B cell (primary cell): ENCODE measurements around the gene BEND7. TPM values are rescaled to one million over a fixed set of nuclear protein-coding genes. Genes with fewer than 3 reads are reported as not detected.

Source experiments
- ATAC-seq: fragments of 200-7000 bp; cut with Tn5 transposase; one replicate; pipeline ENCODE4 v1.10.0; 2021; ENCODE audit warnings: low read depth, mild to moderate bottlenecking, moderate number of reproducible peaks, moderate library complexity
- CTCF ChIA-PET: fragments of 350-600 bp; sonication (Branson Sonifier 250); formaldehyde crosslinking; loops from one replicate; lab custom pipeline; 2021; ENCODE audit warnings: antibody characterized with exemption, inconsistent platforms; lab: Charles Lee
- POLR2A ChIA-PET: fragments of 350-600 bp; sonication (Branson Sonifier 250); formaldehyde crosslinking; loops from one replicate; lab custom pipeline; 2021; ENCODE audit warnings: antibody characterized with exemption; lab: Charles Lee
- DNase-seq: peaks from one replicate; pipeline ENCODE4 v3.0.0; 2013
- H2AFZ ChIP-seq: 2 replicates; pipeline ENCODE4 v1.6.1; 2012; ENCODE audit warnings: mild to moderate bottlenecking, low read depth, low read length; ENCODE audit not compliant: insufficient read depth, poor library complexity, severe bottlenecking
- H3K27ac ChIP-seq, 2 donors: 1 replicate in 1 of 2; 2 replicates in 1 of 2; pipeline ENCODE4 v1.5.1; 2012 to 2013; ENCODE audit warnings: low read length in 2 of 2, mild to moderate bottlenecking in 2 of 2, moderate library complexity in 1 of 2
- H3K27me3 ChIP-seq, 4 experiments: fragments of 200-600 bp in 1 of 4; sonication (generic) in 1 of 4; replicated peaks in 1 of 4; 1 replicate in 2 of 4; 2 replicates in 2 of 4; pipeline versions ENCODE4 v1.6.1 to v1.7.0; 2013 to 2016; ENCODE audit warnings: low read length in 3 of 4, mild to moderate bottlenecking in 2 of 4, mixed read lengths in 1 of 4, moderate library complexity in 1 of 4; ENCODE audit not compliant: insufficient read depth in 4 of 4, control insufficient read depth in 3 of 4; ENCODE audit errors: control extremely low read depth in 1 of 4
- H3K36me3 ChIP-seq, 2 experiments: replicated peaks in 1 of 2; 1 replicate in 1 of 2; 2 replicates in 1 of 2; pipeline versions ENCODE4 v1.6.1 to v1.7.1; 2013; ENCODE audit warnings: low read length in 1 of 2; ENCODE audit not compliant: insufficient read depth in 2 of 2, control insufficient read depth in 1 of 2; ENCODE audit errors: control extremely low read depth in 1 of 2, extremely low read depth in 1 of 2
- H3K4me1 ChIP-seq, 2 donors: fragments of 200-600 bp in 1 of 2; sonication (generic) in 1 of 2; 1 replicate in 1 of 2; 2 replicates in 1 of 2; pipeline versions ENCODE4 v1.5.1 to v1.6.1; 2013 to 2017; ENCODE audit warnings: low read length in 2 of 2; ENCODE audit not compliant: control insufficient read depth in 2 of 2, insufficient read depth in 2 of 2
- H3K4me2 ChIP-seq: replicated peaks from 2 replicates; pipeline ENCODE3; 2012; ENCODE audit warnings: mild to moderate bottlenecking, low read depth, low read length; ENCODE audit not compliant: poor library complexity, severe bottlenecking
- H3K4me3 ChIP-seq, 5 experiments: fragments of 200-600 bp in 1 of 5; sonication (generic) in 1 of 5; 1 replicate in 3 of 5; 2 replicates in 2 of 5; pipeline versions ENCODE4 v1.5.1 to v1.7.0; 2011 to 2016; ENCODE audit warnings: low read length in 4 of 5, mild to moderate bottlenecking in 4 of 5, low read depth in 2 of 5, control low read depth in 1 of 5, moderate library complexity in 1 of 5; ENCODE audit not compliant: insufficient read depth in 1 of 5; ENCODE audit errors: control extremely low read depth in 1 of 5, extremely low read depth in 1 of 5
- H3K79me2 ChIP-seq: fragments of 200-600 bp; sonication (generic); one replicate; pipeline ENCODE4 v1.6.0; 2016; ENCODE audit warnings: low read length; ENCODE audit not compliant: control insufficient read depth, insufficient read depth
- H3K9ac ChIP-seq: fragments of 200-600 bp; sonication (generic); 2 replicates; pipeline ENCODE4 v1.6.1; 2017; ENCODE audit warnings: mild to moderate bottlenecking, low read length, moderate library complexity
- H3K9me3 ChIP-seq, 3 donors: one replicate each; pipeline versions ENCODE4 v1.6.1 to v1.7.1; 2013; ENCODE audit warnings: low read length in 2 of 3; ENCODE audit not compliant: control insufficient read depth in 2 of 3, insufficient read depth in 1 of 3; ENCODE audit errors: control extremely low read depth in 1 of 3
- H4K20me1 ChIP-seq: 2 replicates; pipeline ENCODE4 v1.6.0; 2012; ENCODE audit warnings: mild to moderate bottlenecking, low read length; ENCODE audit not compliant: insufficient read depth, control insufficient read depth, poor library complexity, severe bottlenecking
- H3K27ac Mint-ChIP-seq: one replicate; pipeline ENCODE4 v1.8.0; 2021; ENCODE audit warnings: mixed read lengths
- H3K27me3 Mint-ChIP-seq: one replicate; pipeline ENCODE4 v1.8.0; 2021; ENCODE audit warnings: mixed read lengths
- H3K4me1 Mint-ChIP-seq: one replicate; pipeline ENCODE4 v1.8.0; 2021; ENCODE audit warnings: mixed read lengths
- H3K4me3 Mint-ChIP-seq: one replicate; pipeline ENCODE4 v1.8.0; 2021; ENCODE audit warnings: mixed read lengths
- H3K9me3 Mint-ChIP-seq: one replicate; pipeline ENCODE4 v1.8.0; 2022; ENCODE audit warnings: mixed read lengths; ENCODE audit not compliant: insufficient read depth
- EZH2 ChIP-seq: IDR thresholded peaks from 2 replicates; pipeline ENCODE4 v1.6.1; 2012; ENCODE audit warnings: borderline replicate concordance, low read depth, mild to moderate bottlenecking, moderate library complexity, low read length; ENCODE audit not compliant: insufficient read depth, poor library complexity, severe bottlenecking
- WGBS: methylation state at CpG from one replicate; pipeline ENCODE4 v1.1.5; 2013; ENCODE audit warnings: missing lambda C conversion rate; ENCODE audit not compliant: insufficient coverage; 5-methylcytosine and 5-hydroxymethylcytosine counted together
- intact Hi-C: fragments of 100-400 bp; cut with micrococcal nuclease; formaldehyde crosslinking; loops from one replicate; pipeline ENCODE4 v1.10.0; 2022
- polyA plus RNA-seq: library from polyadenylated mRNA; depleted of rRNA; stranded (reverse); fragments of >200 nt; gene quantifications from 2 replicates; pipeline ENCODE4 v1.2.3, GENCODE V29; 2012
- total RNA-seq, 2 donors: library from RNA; stranded (reverse); fragments of 120-200 nt in 1 of 2; gene quantifications; 1 replicate in 1 of 2; 2 replicates in 1 of 2; pipeline versions ENCODE4 v1.2.3 to v1.2.4, GENCODE V29; 2013 to 2022
- TF ChIP-seq, protein P1 (sequence below): fragments of 200-600 bp; IDR thresholded peaks from one replicate; pipeline ENCODE4 v1.8.0; 2022; ENCODE audit warnings: antibody characterized with exemption, mild to moderate bottlenecking

Gene BEND7
- total and polyA plus RNA-seq, 2 donors (not counting 1 experiment from before 2014, with no cell fraction given), result 0.10 TPM; not detected in 1

DNA sequence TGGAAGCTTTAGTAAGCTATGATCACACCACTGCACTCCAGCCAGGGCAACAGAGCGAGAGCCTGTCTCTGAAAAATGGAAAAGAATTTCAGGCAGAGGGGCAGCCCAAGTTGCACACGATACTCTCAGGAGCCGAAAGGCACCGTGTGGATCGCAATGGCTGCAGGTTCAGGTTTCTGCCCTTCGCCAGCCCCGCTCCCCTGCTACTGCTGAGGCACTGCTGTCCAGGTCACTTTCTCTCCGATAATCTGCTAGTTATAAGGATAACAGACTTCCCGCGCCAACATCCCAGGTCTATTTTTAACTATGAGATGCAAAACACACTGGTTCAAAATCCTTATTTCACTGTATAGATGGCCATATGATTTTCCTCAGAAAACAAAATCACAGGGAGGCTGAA lies 11.1 kb downstream of the BEND7 start:
- no peak for TF ChIP-seq EZH2
- TF ChIP-seq, protein P1, sequence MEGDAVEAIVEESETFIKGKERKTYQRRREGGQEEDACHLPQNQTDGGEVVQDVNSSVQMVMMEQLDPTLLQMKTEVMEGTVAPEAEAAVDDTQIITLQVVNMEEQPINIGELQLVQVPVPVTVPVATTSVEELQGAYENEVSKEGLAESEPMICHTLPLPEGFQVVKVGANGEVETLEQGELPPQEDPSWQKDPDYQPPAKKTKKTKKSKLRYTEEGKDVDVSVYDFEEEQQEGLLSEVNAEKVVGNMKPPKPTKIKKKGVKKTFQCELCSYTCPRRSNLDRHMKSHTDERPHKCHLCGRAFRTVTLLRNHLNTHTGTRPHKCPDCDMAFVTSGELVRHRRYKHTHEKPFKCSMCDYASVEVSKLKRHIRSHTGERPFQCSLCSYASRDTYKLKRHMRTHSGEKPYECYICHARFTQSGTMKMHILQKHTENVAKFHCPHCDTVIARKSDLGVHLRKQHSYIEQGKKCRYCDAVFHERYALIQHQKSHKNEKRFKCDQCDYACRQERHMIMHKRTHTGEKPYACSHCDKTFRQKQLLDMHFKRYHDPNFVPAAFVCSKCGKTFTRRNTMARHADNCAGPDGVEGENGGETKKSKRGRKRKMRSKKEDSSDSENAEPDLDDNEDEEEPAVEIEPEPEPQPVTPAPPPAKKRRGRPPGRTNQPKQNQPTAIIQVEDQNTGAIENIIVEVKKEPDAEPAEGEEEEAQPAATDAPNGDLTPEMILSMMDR, result no peak
- no peaks in the 10 kb centered on the region for H3K79me2 ChIP-seq
- no peaks in the 10 kb centered on the region for H3K36me3 ChIP-seq
- ATAC-seq, result no peak
- H3K4me1 Mint-ChIP-seq, result no peaks in the 10 kb centered on the region
- no peaks in the 10 kb centered on the region for H3K9me3 Mint-ChIP-seq
- H3K4me3 Mint-ChIP-seq, result no peak overlapping the region
- intact Hi-C loops, result no loop called here
- H2AFZ ChIP-seq, result no peak overlapping the region
- DNase-seq, result no peak
- WGBS, result 98% methylated on average over 9 of the region's 10 CpGs
- no peaks in the 10 kb centered on the region for H3K9me3 ChIP-seq
- POLR2A ChIA-PET, result no interaction called here
- H3K4me1 ChIP-seq, result no peaks in the 10 kb centered on the region
- H4K20me1 ChIP-seq, result no peaks in the 10 kb centered on the region
- H3K27me3 Mint-ChIP-seq, result peaks cover 52% of the 10 kb centered on the region
- CTCF ChIA-PET, result interaction anchor here (1.3 kb wide), 1 partner anchor 78 kb away, joined by 4 read pairs; no protein-coding TSS in a partner anchor
- no peak overlapping the region for H3K27ac Mint-ChIP-seq
- no peak overlapping the region for H3K9ac ChIP-seq
- H3K27ac ChIP-seq, result no peak overlapping the region
- H3K27me3 ChIP-seq, result peaks cover 0 to 10% (median 0%) of the 10 kb centered on the region in 4 experiments
- H3K4me3 ChIP-seq, result no peak overlapping the region
- H3K4me2 ChIP-seq, result no peak overlapping the region

DNA sequence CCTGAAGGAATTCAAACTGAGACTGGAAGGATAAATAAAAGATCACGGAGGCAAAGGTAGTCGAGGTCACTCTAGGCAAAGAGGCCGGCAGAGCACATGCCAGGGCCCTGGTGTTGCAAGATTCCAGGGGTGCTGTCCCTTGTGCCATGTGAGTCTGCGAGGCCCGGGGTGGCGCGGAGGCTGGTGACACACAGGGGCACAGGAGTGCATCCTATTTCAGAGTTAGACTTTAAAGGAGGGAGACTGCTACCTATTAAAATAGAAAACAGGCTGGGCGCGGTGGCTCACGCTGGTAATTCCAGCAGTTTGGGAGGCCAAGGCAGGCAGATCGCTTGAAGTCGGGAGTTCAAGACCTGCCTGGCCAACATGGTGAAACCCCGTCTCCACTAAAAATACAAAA lies 12.6 kb downstream of the BEND7 start:
- Histone ChIP-seq H3K4me1 (no peaks in the 10 kb centered on the region), H3K36me3 (no peaks in the 10 kb centered on the region), H3K9ac (no peak overlapping the region), H2AFZ (no peak overlapping the region), H3K9me3 (no peaks in the 10 kb centered on the region), H3K27me3 (peaks cover 0 to 9% (median 0%) of the 10 kb centered on the region in 4 experiments), H4K20me1 (no peaks in the 10 kb centered on the region), H3K4me3 (no peak overlapping the region), H3K79me2 (no peaks in the 10 kb centered on the region), H3K4me2 (no peak overlapping the region), H3K27ac (no peak overlapping the region)
- H3K27ac Mint-ChIP-seq, result no peak overlapping the region
- no peaks in the 10 kb centered on the region for H3K9me3 Mint-ChIP-seq
- intact Hi-C loops, result no loop called here
- ChIA-PET CTCF (no interaction called here), POLR2A (no interaction called here)
- no peak for DNase-seq
- 84% methylated on average over 11 of the region's 13 CpGs for WGBS
- TF ChIP-seq, protein P1, result no peak
- no peak for TF ChIP-seq EZH2
- no peak for ATAC-seq
- H3K4me3 Mint-ChIP-seq, result no peak overlapping the region
- no peaks in the 10 kb centered on the region for H3K4me1 Mint-ChIP-seq
- H3K27me3 Mint-ChIP-seq, result peaks cover 50% of the 10 kb centered on the region
